ENCODE results near the gene PRH2. TPM values are rescaled to one million over a fixed set of nuclear protein-coding genes. Genes with fewer than 3 reads are reported as not detected.

Gene PRH2
- total and polyA plus RNA-seq, 2 of the 8 experiments (the other 6 are each of a cell fraction or from before 2014, with no cell fraction given) = not detected

GRCh38 chr12:10959804-10960203 is 30.8 kb downstream of the PRH2 start:
- no peaks in the 10 kb centered on the region for H3K36me3 ChIP-seq (ENCODE audit: control insufficient read depth in 2 of 4, insufficient read depth in 4 of 4, low read length in 3 of 4)
- H2AK5ac ChIP-seq (ENCODE audit: low read depth, low read length) = no peak overlapping the region
- H4K5ac ChIP-seq (ENCODE audit: insufficient read length, low read depth, low read length) = no peak overlapping the region
- no peak overlapping the region for H4K91ac ChIP-seq (replicated peaks; ENCODE audit: insufficient read length, low read length)
- H2BK5ac ChIP-seq (ENCODE audit: low read depth, low read length) = no peak overlapping the region
- no peak overlapping the region for H2BK120ac ChIP-seq (replicated peaks; ENCODE audit: low read depth, low read length)
- H3K79me1 ChIP-seq (ENCODE audit: low read depth, low read length) = no peaks in the 10 kb centered on the region; the same call in 1 of the 2 replicates
- H3K4ac ChIP-seq (replicated peaks; ENCODE audit: insufficient read length, low read depth, low read length) = no peak overlapping the region
- H2BK15ac ChIP-seq (ENCODE audit: low read length) = no peak overlapping the region
- no peak overlapping the region for H4K8ac ChIP-seq (ENCODE audit: extremely low read depth, insufficient read depth, low read length)
- H3K9ac ChIP-seq (replicated peaks in 1 of 4; ENCODE audit: extremely low read depth in 1 of 4, low read depth in 3 of 4, low read length in 3 of 4) = no peak overlapping the region
- 0 out of 4 replicates have a peak, but pooled peaks cover 0 to 3% of the 10 kb centered on the region in 2 experiments for H3K79me2 ChIP-seq (ENCODE audit: control insufficient read depth in 1 of 2, insufficient read depth in 2 of 2, low read length in 2 of 2)
- ChIA-PET POLR2A (ENCODE audit: partially characterized antibody) (no interaction called here), CTCF (ENCODE audit: partially characterized antibody) (interaction anchor here (0.9 to 1.0 kb wide), 2 partner anchors 10 to 66 kb away, joined by 3 read pairs; no protein-coding TSS in a partner anchor)
- H3K23me2 ChIP-seq (ENCODE audit: low read depth, low read length) = no peaks in the 10 kb centered on the region
- TF ChIP-seq EGR1 (IDR thresholded peaks at IDR 0.05; ENCODE audit: borderline replicate concordance, low read depth, low read length) (no peak), RAD21 (IDR thresholded peaks at IDR 0.05 in 1 of 2, conservative IDR thresholded peaks at IDR 0.05 in 1 of 2; ENCODE audit: low read depth in 2 of 2, low read length in 2 of 2) (peak; percentile 34 to 42; a peak in 3 of 4 replicates), SP4 (IDR thresholded peaks at IDR 0.05; ENCODE audit: low read length) (no peak)
- no peak overlapping the region for H3K4me2 ChIP-seq (ENCODE audit: insufficient read depth in 1 of 2, low read depth in 2 of 2, low read length in 2 of 2)
- H3K4me1 ChIP-seq (replicated peaks in 1 of 4; ENCODE audit: control insufficient read depth in 3 of 4, insufficient read depth in 4 of 4, low read length in 3 of 4) = no peaks in the 10 kb centered on the region
- no peak overlapping the region for H2BK20ac ChIP-seq (ENCODE audit: low read length)
- H3K23ac ChIP-seq (ENCODE audit: insufficient read length) = no peak overlapping the region
- no peaks in the 10 kb centered on the region for H3K27me3 ChIP-seq (replicated peaks in 1 of 4; ENCODE audit: control insufficient read depth in 3 of 4, extremely low read depth in 1 of 4, insufficient read depth in 3 of 4, low read length in 3 of 4)
- DNase-seq (ENCODE audit: low read depth in 1 of 2, low spot score in 2 of 2) (no peak), FAIRE-seq (no peak)
- no peaks in the 10 kb centered on the region for H4K20me1 ChIP-seq (replicated peaks in 1 of 2; ENCODE audit: control insufficient read depth in 1 of 2, insufficient read depth in 2 of 2, low read length in 2 of 2)
- H2AFZ ChIP-seq (ENCODE audit: low read length) = no peak overlapping the region
- WGBS, 2 experiments (ENCODE audit: extremely low coverage in 1 of 2, insufficient coverage in 1 of 2, insufficient read length in 1 of 2, insufficient replicate concordance in 2 of 2, low coverage in 1 of 2, low lambda C conversion rate in 2 of 2, missing lambda C conversion rate in 1 of 2) = 94% methylated on average over 2 of the region's 2 CpGs; no CpG with 5 or more reads in 1 of the 2 experiments
- H3K14ac ChIP-seq (ENCODE audit: insufficient read length) = no peak overlapping the region
- H3K27ac ChIP-seq (ENCODE audit: low read depth, low read length) = no peak overlapping the region
- no peak overlapping the region for H3K18ac ChIP-seq (ENCODE audit: extremely low read depth, low read length)
- no peak overlapping the region for H3K56ac ChIP-seq (replicated peaks; ENCODE audit: insufficient read length, low read depth, low read length)
- peaks cover 0 to 2% of the 10 kb centered on the region in 2 experiments; a peak in 1 of 4 replicates for H3K9me3 ChIP-seq (ENCODE audit: insufficient read depth in 2 of 2, low read depth in 1 of 2, low read length in 1 of 2)
- H3K4me3 ChIP-seq (ENCODE audit: extremely low read depth in 1 of 4, insufficient read depth in 2 of 4, low read depth in 3 of 4, low read length in 4 of 4) = no peak overlapping the region
- no peak overlapping the region for H2BK12ac ChIP-seq (ENCODE audit: low read depth, low read length)
